Stomach (tissue), 19 donors: Measurements from ENCODE around the gene PTPRZ1. TPM values are rescaled to one million over a fixed set of nuclear protein-coding genes. Genes with fewer than 3 reads are reported as not detected.

ENCODE experiments used
- DNase-seq, 2 donors: peaks; one replicate each; pipeline versions ENCODE4 v3.0.0 to v3.0.0-alpha.2; 2013 to 2019
- H3K27ac ChIP-seq, 5 donors: fragments of 200-600 bp in 4 of 5; sonication (generic) in 4 of 5; one replicate each; pipeline ENCODE4 v1.5.1; 2013 to 2019; ENCODE audit warnings: mild to moderate bottlenecking in 1 of 5, moderate library complexity in 1 of 5
- H3K27me3 ChIP-seq, 3 donors: fragments of 200-600 bp; sonication (generic); one replicate each; pipeline ENCODE4 v1.5.1; 2017 to 2019; ENCODE audit warnings: mixed run types in 1 of 3
- H3K36me3 ChIP-seq, 4 donors: fragments of 200-600 bp; sonication (generic); 1 replicate in 3 of 4; 2 replicates in 1 of 4; pipeline ENCODE4 v1.5.1; 2016 to 2019
- H3K4me1 ChIP-seq, 4 donors: fragments of 200-600 bp; sonication (generic); one replicate each; pipeline ENCODE4 v1.5.1; 2016 to 2019
- H3K4me3 ChIP-seq, 4 donors: fragments of 200-600 bp; sonication (generic) in 3 of 4; one replicate each; pipeline ENCODE4 v1.5.1; 2016 to 2019; ENCODE audit warnings: mild to moderate bottlenecking in 1 of 4
- H3K9me3 ChIP-seq, 4 donors: fragments of 200-600 bp; sonication (generic); one replicate each; pipeline ENCODE4 v1.5.1; 2016 to 2019
- CTCF ChIP-seq, 7 experiments: fragments of 450-650 bp in 4 of 7; fragments of 200-600 bp in 3 of 7; sonication (generic) in 3 of 7; IDR thresholded peaks; one replicate each; pipeline ENCODE4 v1.5.1; 2016 to 2019; ENCODE audit warnings: antibody characterized with exemption in 7 of 7, control low read depth in 2 of 7, mild to moderate bottlenecking in 1 of 7
- EP300 ChIP-seq: sonication (generic); formaldehyde crosslinking; IDR thresholded peaks from one replicate; pipeline ENCODE4 v1.6.1; 2017; ENCODE audit warnings: antibody characterized with exemption
- POLR2A ChIP-seq, 4 donors: fragments of 450-650 bp; IDR thresholded peaks; one replicate each; pipeline ENCODE4 v1.6.1; 2016; ENCODE audit warnings: antibody characterized with exemption in 4 of 4, control low read depth in 2 of 4, mild to moderate bottlenecking in 1 of 4, moderate library complexity in 1 of 4
- POLR2AphosphoS5 ChIP-seq, 3 donors: sonication (generic); formaldehyde crosslinking; IDR thresholded peaks; one replicate each; pipeline ENCODE4 v1.6.1; 2016; ENCODE audit warnings: antibody characterized with exemption in 3 of 3
- WGBS, 5 donors: extraction: QIAGEN DNeasy Blood & Tissue Kit in 3 of 5; methylation state at CpG; one replicate each; pipeline versions ENCODE4 v1.1.5 to v1.1.7; 2013 to 2018; 5-methylcytosine and 5-hydroxymethylcytosine counted together
- intact Hi-C: fragments of 100-400 bp; cut with DNase I; formaldehyde crosslinking; loops from one replicate; pipeline ENCODE4 v1.15.1; 2023; ENCODE audit warnings: low total_unique reads
- long read RNA-seq, 10 donors: transcript quantifications; one replicate each; lab custom pipeline, GENCODE V29; 2026
- polyA plus RNA-seq, 3 donors: library from polyadenylated mRNA; stranded (reverse); fragments of 200-250 nt; gene quantifications; one replicate each; pipeline ENCODE4 v1.2.3, GENCODE V29; 2013
- total RNA-seq, 5 donors: library from RNA; depleted of rRNA; stranded (reverse); fragments of >200 nt; gene quantifications; one replicate each; pipeline versions ENCODE4 v1.1.0 to v1.2.3, GENCODE V29; 2014 to 2016
- donor health status: healthy with polysubstance abuse.
- donor health status: Bipolar disorder and iron deficiency.
- donor health status: healthy.

PTPRZ1 gene
- total RNA-seq (10 to 100 TPM in 4 of 5 donors, under 1 TPM in 1; 0.29 to 31.6 (median 25.1) TPM), polyA plus RNA-seq (10 to 100 TPM in 1 of 3 donors, 1 to 10 TPM in 2; 1.2 to 13.9 (median 2.7) TPM)
- long read RNA-seq, donor 1: 0 reads
- long read RNA-seq, donor 2, partial matches to known transcripts: 0 of 1 reads
- long read RNA-seq, donor 2, other reads (novel, unspliced or antisense): 0 of 1 reads
- long read RNA-seq, donor 3, partial matches to known transcripts: 0 of 1 reads
- long read RNA-seq, donor 3, other reads (novel, unspliced or antisense): 0 of 1 reads
- long read RNA-seq, donor 4: 0 reads
- long read RNA-seq, donor 5: 0 reads
- long read RNA-seq, donor 6, full-length matches to known transcripts: 5 of 10 reads
- long read RNA-seq, donor 6, partial matches to known transcripts: 5 of 10 reads
- long read RNA-seq, donor 6, other reads (novel, unspliced or antisense): 0 of 10 reads
- long read RNA-seq, donor 7: 0 reads
- long read RNA-seq, donor 8, partial matches to known transcripts: 0 of 3 reads
- long read RNA-seq, donor 8, other reads (novel, unspliced or antisense): 0 of 3 reads
- long read RNA-seq, donor 9, partial matches to known transcripts: 5 of 5 reads
- long read RNA-seq, donor 9, other reads (novel, unspliced or antisense): 0 of 5 reads
- long read RNA-seq, donor 10: 0 reads

GRCh38 chr7:121872831-121873288, at the start of gene PTPRZ1:
Gene PTPRZ1, plus strand, starts transcription at chr7:121873161. Its CDS starts 339 bp downstream, at chr7:121873500.
- Histone ChIP-seq H3K27ac (peak within 1 kb of the TSS; percentile 34 to 70 (median 62)), H3K27me3 (peaks cover 0 to 41% (median 14%) of the 10 kb centered on the region in 3 donors), H3K36me3 (no peaks in the 10 kb centered on the region), H3K4me3 (peak within 1 kb of the TSS; percentile 56 to 69 (median 62)), H3K4me1 (peaks cover 6 to 21% (median 17%) of the 10 kb centered on the region in 4 donors), H3K9me3 (no peaks in the 10 kb centered on the region)
- peak; percentile 51 to 85 for DNase-seq
- TF ChIP-seq EP300 (no peak), POLR2A (IDR thresholded peaks at IDR 0.05) (no peak), CTCF (IDR thresholded peaks at IDR 0.05) (no peak), POLR2AphosphoS5 (IDR thresholded peaks at IDR 0.05) (no peak)
- intact Hi-C loops: no loop called here
- WGBS, 5 donors: 0 to 1% (median 1%) methylated on average over 18 to 49 of the region's 49 CpGs

- Histone ChIP-seq H3K27me3 (no peaks in the 10 kb centered on the region), H3K36me3 (no peaks in the 10 kb centered on the region), H3K4me1 (no peaks in the 10 kb centered on the region), H3K4me3 (no peak overlapping the region), H3K27ac (no peak overlapping the region), H3K9me3 (no peaks in the 10 kb centered on the region)
- intact Hi-C loops: no loop called here
- no peak for TF ChIP-seq POLR2A (IDR thresholded peaks at IDR 0.05)
- DNase-seq: no peak
- WGBS, 5 donors: 54 to 92% (median 88%) methylated on average over 1 of the region's 1 CpG
Observed at GRCh38 chr7:121824276-121824675, 48.7 kb upstream of the PTPRZ1 start.

GRCh38 chr7:121831351-121831750, 41.6 kb upstream of the PTPRZ1 start:
- peak in 1 of 2 donors; percentile 34 for DNase-seq
- Histone ChIP-seq H3K27me3 (no peaks in the 10 kb centered on the region), H3K27ac (no peak overlapping the region), H3K9me3 (no peaks in the 10 kb centered on the region), H3K4me3 (no peak overlapping the region), H3K4me1 (no peaks in the 10 kb centered on the region), H3K36me3 (no peaks in the 10 kb centered on the region)
- intact Hi-C loops: no loop called here
- TF ChIP-seq CTCF (IDR thresholded peaks at IDR 0.05) (no peak), POLR2AphosphoS5 (IDR thresholded peaks at IDR 0.05) (no peak), EP300 (no peak), POLR2A (IDR thresholded peaks at IDR 0.05) (no peak)
- WGBS, 5 donors: 58 to 82% (median 79%) methylated on average over 3 of the region's 3 CpGs

GRCh38 chr7:121831801-121832200, 41.2 kb upstream of the PTPRZ1 start:
- H3K9me3 ChIP-seq: no peaks in the 10 kb centered on the region
- 53 to 69% (median 62%) methylated on average over 5 of the region's 5 CpGs for WGBS, 5 donors
- H3K27ac ChIP-seq: no peak overlapping the region
- H3K36me3 ChIP-seq: no peaks in the 10 kb centered on the region
- no peak for DNase-seq
- intact Hi-C loops: no loop called here
- H3K4me3 ChIP-seq: no peak overlapping the region
- H3K27me3 ChIP-seq: no peaks in the 10 kb centered on the region
- no peaks in the 10 kb centered on the region for H3K4me1 ChIP-seq
- no peak for TF ChIP-seq POLR2AphosphoS5 (IDR thresholded peaks at IDR 0.05)
- no peak for TF ChIP-seq POLR2A (IDR thresholded peaks at IDR 0.05)
- no peak for TF ChIP-seq EP300
- TF ChIP-seq CTCF (IDR thresholded peaks at IDR 0.05): no peak
